OCI-M2 (cell line): Measurements from ENCODE around the gene TTLL7.
"Not testable (repeated sequence)": the region's sequence is repeated elsewhere in the genome, so short reads cannot be mapped to it uniquely, and the experiment has no call there.

ENCODE experiments used
- DNase-seq: peaks from one replicate; lab custom pipeline; 2025; ENCODE audit not compliant: unreplicated experiment; lab: John Stamatoyannopoulos, UW

The TTLL7 gene

GRCh38 chr1:83996191-83996590 lies 2.7 kb downstream of the TTLL7 start:
- DNase-seq = no peak

GRCh38 chr1:83995649-83996048 lies 3.3 kb downstream of the TTLL7 start:
- no peak for DNase-seq

GRCh38 chr1:83994111-83994510 lies 4.8 kb downstream of the TTLL7 start:
- no peak for DNase-seq

GRCh38 chr1:83990734-83991133 lies 8.2 kb downstream of the TTLL7 start:
- no peak for DNase-seq

GRCh38 chr1:83985048-83985447 lies 13.9 kb downstream of the TTLL7 start:
- DNase-seq = no peak

GRCh38 chr1:83983918-83984317 lies 15.0 kb downstream of the TTLL7 start:
- DNase-seq = not testable (repeated sequence)

- DNase-seq = no peak
These were observed 20.9 kb downstream of the TTLL7 start for GRCh38 chr1:83978056-83978455.

- no peak for DNase-seq
These were observed 22.0 kb downstream of the TTLL7 start for GRCh38 chr1:83976920-83977319.

GRCh38 chr1:83970802-83971201 lies 28.1 kb downstream of the TTLL7 start:
- no peak for DNase-seq

- no peak for DNase-seq
These were observed 28.8 kb downstream of the TTLL7 start for GRCh38 chr1:83970114-83970513.

- DNase-seq = no peak
These were observed 31.6 kb downstream of the TTLL7 start for GRCh38 chr1:83967336-83967735.

GRCh38 chr1:83964153-83964552 lies 34.8 kb downstream of the TTLL7 start:
- DNase-seq = no peak

GRCh38 chr1:83961571-83962295 lies 37.2 kb downstream of the TTLL7 start:
- no peak for DNase-seq

GRCh38 chr1:83960669-83961277 lies 38.2 kb downstream of the TTLL7 start:
- no peak for DNase-seq

GRCh38 chr1:83959824-83960498 lies 39.0 kb downstream of the TTLL7 start:
- DNase-seq = no peak

GRCh38 chr1:83958704-83959103 lies 40.2 kb downstream of the TTLL7 start:
- DNase-seq = no peak

GRCh38 chr1:83954166-83954823 lies 44.6 kb downstream of the TTLL7 start:
- DNase-seq = no peak

GRCh38 chr1:83950106-83950661 lies 48.7 kb downstream of the TTLL7 start:
- no peak for DNase-seq

GRCh38 chr1:83942914-83943313 lies 56.0 kb downstream of the TTLL7 start:
- DNase-seq = no peak

- no peak for DNase-seq
These were observed 64.4 kb downstream of the TTLL7 start for GRCh38 chr1:83934550-83934949.

GRCh38 chr1:83932693-83933092 lies 66.2 kb downstream of the TTLL7 start:
- DNase-seq = no peak
